Erythroblast (primary cell): Measurements from ENCODE around the gene GNAS-AS1.

ENCODE experiments used
- GATA1 ChIP-seq: IDR thresholded peaks from 2 replicates; pipeline ENCODE4 v1.6.1; 2011; ENCODE audit warnings: low read depth, mild to moderate bottlenecking, control low read depth, low read length, moderate library complexity
- POLR2A ChIP-seq: IDR thresholded peaks from 2 replicates; pipeline ENCODE4 v1.6.1; 2011; ENCODE audit warnings: mild to moderate bottlenecking, low read length

GRCh38 chr20:58867211-58867610, 16.5 kb upstream of the GNAS-AS1 start:
- TF ChIP-seq POLR2A, result no peak
- TF ChIP-seq GATA1, result no peak
